ENCODE results near the gene AKAP3.

The AKAP3 gene

GRCh38 chr12:4595881-4596280, 53.0 kb downstream of the AKAP3 start:
- DNase-seq (ENCODE audit: low spot score) = no peak

GRCh38 chr12:4591180-4591687, 57.6 kb downstream of the AKAP3 start:
- no peak for DNase-seq (ENCODE audit: low spot score)

GRCh38 chr12:4589941-4590340, 58.9 kb downstream of the AKAP3 start:
- no peak for DNase-seq (ENCODE audit: low spot score)

GRCh38 chr12:4588916-4589315, 59.9 kb downstream of the AKAP3 start:
- DNase-seq (ENCODE audit: low spot score) = no peak

GRCh38 chr12:4587108-4587507, 61.7 kb downstream of the AKAP3 start:
- no peak for DNase-seq (ENCODE audit: low spot score)

- no peak for DNase-seq (ENCODE audit: low spot score)
These were observed 62.4 kb downstream of the AKAP3 start for GRCh38 chr12:4586500-4586899.

GRCh38 chr12:4584896-4585295, 64.0 kb downstream of the AKAP3 start:
- DNase-seq (ENCODE audit: low spot score) = no peak

GRCh38 chr12:4584281-4584680, 64.6 kb downstream of the AKAP3 start:
- no peak for DNase-seq (ENCODE audit: low spot score)

- DNase-seq (ENCODE audit: low spot score) = no peak
These were observed 68.6 kb downstream of the AKAP3 start for GRCh38 chr12:4580281-4580688.

GRCh38 chr12:4579305-4580102, 69.3 kb downstream of the AKAP3 start:
- DNase-seq (ENCODE audit: low spot score) = peak; percentile 58

- DNase-seq (ENCODE audit: low spot score) = no peak
These were observed 76.2 kb downstream of the AKAP3 start for GRCh38 chr12:4572680-4573079.

- DNase-seq (ENCODE audit: low spot score) = no peak
These were observed 79.6 kb downstream of the AKAP3 start for GRCh38 chr12:4569261-4569660.

GRCh38 chr12:4567073-4567881, 81.6 kb downstream of the AKAP3 start:
- peak; percentile 49 for DNase-seq (ENCODE audit: low spot score)

- DNase-seq (ENCODE audit: low spot score) = peak; percentile 49
These were observed 82.4 kb downstream of the AKAP3 start for GRCh38 chr12:4566474-4566873.

Data from NAMALWA (cell line).